HG02885 (cell line): ENCODE results near the gene RAB41.
"Not testable (repeated sequence)": the region's sequence is repeated elsewhere in the genome, so short reads cannot be mapped to it uniquely, and the experiment has no call there.

ENCODE experiments used
- ATAC-seq: cut with Tn5 transposase; IDR thresholded peaks from one replicate; pipeline ENCODE4 v1.9.1; 2021; ENCODE audit warnings: mild to moderate bottlenecking; ENCODE audit not compliant: unreplicated experiment, poor library complexity

Gene RAB41

GRCh38 chrX:70281951-70282350, at the start of gene RAB41:
RAB41 (plus strand) TSS chrX:70282172; CDS start chrX:70282218, 46 bp downstream.
- no peak for ATAC-seq

- no peak for ATAC-seq
These were observed 47.6 kb upstream of the RAB41 start, which contains the start of gene AWAT1 for GRCh38 chrX:70234355-70234754. AWAT1 (plus strand) TSS chrX:70234655; CDS start chrX:70234696, 41 bp downstream.

- ATAC-seq: no peak
These were observed 41.2 kb upstream of the RAB41 start for GRCh38 chrX:70240751-70241150.

- no peak for ATAC-seq
These were observed 40.5 kb upstream of the RAB41 start for GRCh38 chrX:70241501-70241900.

- not testable (repeated sequence) for ATAC-seq
These were observed 38.4 kb upstream of the RAB41 start for GRCh38 chrX:70243601-70244000.

GRCh38 chrX:70244881-70245280, 37.1 kb upstream of the RAB41 start:
- no peak for ATAC-seq

- ATAC-seq: no peak
These were observed 34.7 kb upstream of the RAB41 start for GRCh38 chrX:70247252-70247651.

GRCh38 chrX:70252491-70252890, 29.5 kb upstream of the RAB41 start:
- ATAC-seq: no peak

GRCh38 chrX:70253377-70254062, 28.5 kb upstream of the RAB41 start:
- ATAC-seq: no peak

GRCh38 chrX:70254063-70254400, 27.9 kb upstream of the RAB41 start:
- ATAC-seq: no peak

GRCh38 chrX:70254909-70255308, 27.1 kb upstream of the RAB41 start:
- no peak for ATAC-seq

- no peak for ATAC-seq
These were observed 26.5 kb upstream of the RAB41 start for GRCh38 chrX:70255452-70255851.

- no peak for ATAC-seq
These were observed 24.3 kb upstream of the RAB41 start for GRCh38 chrX:70257423-70258288.

- ATAC-seq: no peak
These were observed 21.9 kb upstream of the RAB41 start, which contains the start of gene P2RY4 for GRCh38 chrX:70260104-70260503. P2RY4 (minus strand) TSS chrX:70260204; CDS start chrX:70259624, 580 bp downstream.

GRCh38 chrX:70262952-70263567, 18.9 kb upstream of the RAB41 start:
- ATAC-seq: no peak

- no peak for ATAC-seq
These were observed 17.2 kb upstream of the RAB41 start for GRCh38 chrX:70264784-70265183.

GRCh38 chrX:70268034-70268433, 13.9 kb upstream of the RAB41 start, which contains the start of gene ARR3:
ARR3 (plus strand) TSS chrX:70268334; CDS start chrX:70269386, 1,052 bp downstream.
- ATAC-seq: no peak

- not testable (repeated sequence) for ATAC-seq
These were observed 7.9 kb upstream of the RAB41 start for GRCh38 chrX:70274029-70274428.

GRCh38 chrX:70279081-70279480, 2.9 kb upstream of the RAB41 start:
- ATAC-seq: no peak

- ATAC-seq: no peak
These were observed 1.4 kb upstream of the RAB41 start for GRCh38 chrX:70280573-70280972.
